HEK293T (cell line): ENCODE data around the gene EML3.

Experiments
- ARNT ChIP-seq: fragments of 450-650 bp; IDR thresholded peaks from 2 replicates; pipeline ENCODE4 v1.6.1; 2017; ENCODE audit warnings: mild to moderate bottlenecking
- BHLHE40 ChIP-seq: fragments of 450-650 bp; IDR thresholded peaks from 2 replicates; pipeline ENCODE4 v1.6.1; 2016; ENCODE audit warnings: mild to moderate bottlenecking, moderate library complexity, borderline replicate concordance
- FOXA1 ChIP-seq: fragments of 450-650 bp; IDR thresholded peaks from 2 replicates; pipeline ENCODE4 v1.6.1; 2016; ENCODE audit warnings: mild to moderate bottlenecking
- FOXK2 ChIP-seq: fragments of 450-650 bp; IDR thresholded peaks from 2 replicates; pipeline ENCODE4 v1.6.1; 2016; ENCODE audit warnings: mild to moderate bottlenecking
- FOXM1 ChIP-seq: fragments of 450-650 bp; IDR thresholded peaks from 2 replicates; pipeline ENCODE4 v1.6.1; 2017; ENCODE audit warnings: mild to moderate bottlenecking, borderline replicate concordance
- L3MBTL2 ChIP-seq: fragments of 450-650 bp; conservative IDR thresholded peaks from 2 replicates; pipeline ENCODE4 v1.6.1; 2016; ENCODE audit warnings: mild to moderate bottlenecking
- NFRKB ChIP-seq: fragments of 450-650 bp; IDR thresholded peaks from 2 replicates; pipeline ENCODE4 v1.6.1; 2016; ENCODE audit warnings: mild to moderate bottlenecking, moderate library complexity
- SP1 ChIP-seq: fragments of 450-650 bp; IDR thresholded peaks from 2 replicates; pipeline ENCODE4 v1.6.1; 2017
- SUZ12 ChIP-seq: fragments of 450-650 bp; IDR thresholded peaks from 2 replicates; pipeline ENCODE4 v1.6.1; 2016; ENCODE audit warnings: mild to moderate bottlenecking
- TARDBP ChIP-seq: fragments of 450-650 bp; IDR thresholded peaks from 2 replicates; pipeline ENCODE4 v1.6.1; 2016
- TF ChIP-seq, protein P1 (sequence below): fragments of 450-650 bp; IDR thresholded peaks from 2 replicates; pipeline ENCODE4 v1.6.1; 2016

- TF ChIP-seq SUZ12 (no peak), SP1 (no peak), BHLHE40 (no peak), FOXA1 (no peak), FOXM1 (no peak), NFRKB (no peak), TARDBP (no peak), FOXK2 (no peak), ARNT (no peak), L3MBTL2 (0 out of 2 replicates have a peak, but pooled peaks have one; percentile 18)
- TF ChIP-seq, protein P1, sequence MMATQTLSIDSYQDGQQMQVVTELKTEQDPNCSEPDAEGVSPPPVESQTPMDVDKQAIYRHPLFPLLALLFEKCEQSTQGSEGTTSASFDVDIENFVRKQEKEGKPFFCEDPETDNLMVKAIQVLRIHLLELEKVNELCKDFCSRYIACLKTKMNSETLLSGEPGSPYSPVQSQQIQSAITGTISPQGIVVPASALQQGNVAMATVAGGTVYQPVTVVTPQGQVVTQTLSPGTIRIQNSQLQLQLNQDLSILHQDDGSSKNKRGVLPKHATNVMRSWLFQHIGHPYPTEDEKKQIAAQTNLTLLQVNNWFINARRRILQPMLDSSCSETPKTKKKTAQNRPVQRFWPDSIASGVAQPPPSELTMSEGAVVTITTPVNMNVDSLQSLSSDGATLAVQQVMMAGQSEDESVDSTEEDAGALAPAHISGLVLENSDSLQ, result no peak
Measured at GRCh38 chr11:62601122-62601371, 11.5 kb downstream of the EML3 start.
